SKM-1 (cell line): ENCODE data around the gene LMAN2.
"Not testable (repeated sequence)": the region's sequence is repeated elsewhere in the genome, so short reads cannot be mapped to it uniquely, and the experiment has no call there.

Experiments used
- DNase-seq: peaks from one replicate; lab custom pipeline; 2025; ENCODE audit not compliant: unreplicated experiment; lab: John Stamatoyannopoulos, UW

The LMAN2 gene

GRCh38 chr5:177349762-177350161, 1.7 kb downstream of the LMAN2 start:
- no peak for DNase-seq

- no peak for DNase-seq
Observed at GRCh38 chr5:177349362-177349647, 2.2 kb downstream of the LMAN2 start.

- DNase-seq, result no peak
Observed at GRCh38 chr5:177347699-177348098, 3.8 kb downstream of the LMAN2 start.

GRCh38 chr5:177346820-177347219, 4.6 kb downstream of the LMAN2 start:
- DNase-seq, result no peak

GRCh38 chr5:177344891-177345290, 6.6 kb downstream of the LMAN2 start:
- no peak for DNase-seq

GRCh38 chr5:177343777-177344176, 7.7 kb downstream of the LMAN2 start:
- DNase-seq, result no peak

- not testable (repeated sequence) for DNase-seq
Observed at GRCh38 chr5:177343000-177343399, 8.5 kb downstream of the LMAN2 start.

- no peak for DNase-seq
Observed at GRCh38 chr5:177339107-177339638, 12.3 kb downstream of the LMAN2 start.

GRCh38 chr5:177338251-177339106, 13.0 kb downstream of the LMAN2 start:
- DNase-seq, result no peak

GRCh38 chr5:177336603-177337494, 14.6 kb downstream of the LMAN2 start:
- no peak for DNase-seq

GRCh38 chr5:177336112-177336511, 15.4 kb downstream of the LMAN2 start:
- no peak for DNase-seq

GRCh38 chr5:177335701-177336065, 15.8 kb downstream of the LMAN2 start:
- DNase-seq, result no peak

GRCh38 chr5:177334781-177335700, 16.4 kb downstream of the LMAN2 start:
- no peak for DNase-seq

GRCh38 chr5:177334155-177334551, 17.3 kb downstream of the LMAN2 start:
- DNase-seq, result no peak

- DNase-seq, result no peak
Observed at GRCh38 chr5:177333420-177334154, 17.9 kb downstream of the LMAN2 start.

- no peak for DNase-seq
Observed at GRCh38 chr5:177332896-177333260, 18.6 kb downstream of the LMAN2 start.

GRCh38 chr5:177332031-177332895, 19.2 kb downstream of the LMAN2 start:
- DNase-seq, result no peak

- no peak for DNase-seq
Observed at GRCh38 chr5:177330991-177331842, 20.3 kb downstream of the LMAN2 start.
